NCI-H748 (cell line): ENCODE results near the gene RNF215.

Experiments
- DNase-seq: peaks from one replicate; lab custom pipeline; 2025; ENCODE audit not compliant: unreplicated experiment; lab: John Stamatoyannopoulos, UW

RNF215 gene

GRCh38 chr22:30386960-30387827 is at the start of gene RNF215:
Gene RNF215 (minus strand): TSS chr22:30387411. CDS start chr22:30387313, 98 bp downstream.
- DNase-seq, result peak; percentile 76

DNA sequence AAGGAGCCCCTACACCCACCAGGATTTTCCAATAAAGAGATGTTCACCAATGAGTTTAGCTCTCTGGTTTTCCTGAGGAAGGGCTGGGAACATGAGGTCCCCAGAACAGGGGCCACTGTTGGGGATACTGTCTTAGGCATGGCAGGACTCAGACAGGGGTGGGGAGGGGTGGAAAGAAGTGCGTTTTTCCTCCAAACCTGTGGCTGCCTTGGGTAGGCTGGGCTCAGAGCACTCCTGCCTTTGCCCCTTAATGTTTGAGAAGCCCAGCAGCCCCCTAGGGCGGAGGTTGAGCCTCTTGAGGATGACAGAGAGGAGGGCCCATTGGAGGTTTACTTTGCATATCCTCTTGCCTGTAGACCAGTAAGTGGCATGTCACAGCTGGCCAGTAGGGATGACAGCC is 49.0 kb upstream of the RNF215 start:
- no peak for DNase-seq

- no peak for DNase-seq
These were observed 48.5 kb upstream of the RNF215 start for GRCh38 chr22:30435674-30436126.

DNA sequence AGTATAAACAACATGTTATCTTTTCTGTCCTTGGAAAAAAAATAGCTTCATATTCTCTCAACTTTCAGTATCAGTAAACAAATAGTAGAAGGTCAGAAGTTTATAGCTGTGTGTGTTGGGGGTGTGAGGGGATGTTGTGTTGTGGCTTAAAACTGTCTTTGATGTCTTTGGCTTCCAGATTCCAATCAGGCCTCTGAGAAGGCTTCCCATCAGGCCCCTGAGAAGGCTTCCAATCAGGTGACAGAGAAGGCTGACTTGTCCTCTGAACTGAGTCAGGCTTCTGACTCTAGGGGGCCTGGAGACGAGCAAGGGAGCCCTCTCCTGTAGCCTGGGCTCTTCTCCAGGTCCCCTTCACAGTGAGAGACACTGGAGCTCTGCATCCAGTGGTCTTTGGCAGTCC is 47.6 kb upstream of the RNF215 start:
- no peak for DNase-seq

DNA sequence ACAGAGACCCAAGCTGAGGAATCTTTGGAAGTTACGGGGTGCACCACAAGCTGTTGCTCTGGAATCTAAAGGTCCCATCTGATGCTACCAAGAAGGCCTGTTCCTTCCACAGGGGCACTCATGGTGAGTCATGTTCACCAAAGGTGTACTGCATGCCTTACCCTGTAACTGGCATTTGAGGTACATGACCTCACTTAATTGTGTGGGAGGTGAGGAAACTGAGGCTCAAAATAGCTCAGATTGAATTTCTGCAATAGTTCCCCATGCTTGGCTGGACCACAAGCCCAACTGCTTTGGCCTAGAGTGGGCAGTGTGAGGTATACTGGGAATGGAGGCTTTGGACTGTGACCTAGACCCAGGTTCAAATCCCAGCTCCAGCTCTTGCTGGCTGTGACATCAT is 46.6 kb upstream of the RNF215 start:
- DNase-seq, result no peak

- no peak for DNase-seq
These were observed 46.0 kb upstream of the RNF215 start for GRCh38 chr22:30433227-30433626.

DNA sequence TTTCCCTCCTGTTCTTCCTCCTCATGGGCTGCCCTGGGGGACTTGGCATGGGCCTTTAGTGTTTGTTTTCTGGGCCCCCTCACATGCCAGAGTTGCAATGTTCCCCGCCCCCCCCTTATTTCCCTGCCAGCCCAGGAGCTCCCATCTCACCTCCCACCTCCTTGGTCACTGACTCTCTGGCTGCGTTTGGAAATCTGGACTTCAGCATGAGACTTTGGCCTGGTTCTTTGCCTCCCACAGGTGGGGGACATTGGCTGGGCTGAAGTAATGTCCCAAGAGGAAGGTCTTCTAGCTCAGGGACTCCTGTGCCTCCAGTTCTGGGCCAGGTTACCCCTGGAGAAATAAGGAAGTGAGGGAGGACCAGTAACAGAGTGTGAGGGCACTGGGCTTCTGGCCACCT is 45.3 kb upstream of the RNF215 start:
- DNase-seq, result no peak

DNA sequence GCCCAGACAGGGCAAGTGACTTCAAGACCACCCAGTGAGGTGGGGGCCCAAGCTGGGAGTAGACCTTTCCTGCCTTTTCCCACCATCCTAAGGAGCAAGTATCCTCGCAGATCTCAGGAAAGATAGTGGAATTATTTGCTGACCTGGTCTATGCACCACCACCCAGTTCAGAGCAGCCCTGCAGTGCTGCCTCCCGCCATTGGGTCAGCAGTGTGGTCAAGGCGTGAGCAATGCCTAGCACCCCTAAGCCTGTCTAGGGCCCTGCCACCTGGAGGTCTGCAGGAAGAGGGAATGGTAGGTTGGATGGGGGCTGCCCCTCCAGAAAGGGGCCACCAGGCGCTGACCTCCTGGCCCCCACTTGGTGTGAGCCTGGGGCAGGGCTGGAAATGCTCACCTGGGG is 44.9 kb upstream of the RNF215 start:
- no peak for DNase-seq

DNA sequence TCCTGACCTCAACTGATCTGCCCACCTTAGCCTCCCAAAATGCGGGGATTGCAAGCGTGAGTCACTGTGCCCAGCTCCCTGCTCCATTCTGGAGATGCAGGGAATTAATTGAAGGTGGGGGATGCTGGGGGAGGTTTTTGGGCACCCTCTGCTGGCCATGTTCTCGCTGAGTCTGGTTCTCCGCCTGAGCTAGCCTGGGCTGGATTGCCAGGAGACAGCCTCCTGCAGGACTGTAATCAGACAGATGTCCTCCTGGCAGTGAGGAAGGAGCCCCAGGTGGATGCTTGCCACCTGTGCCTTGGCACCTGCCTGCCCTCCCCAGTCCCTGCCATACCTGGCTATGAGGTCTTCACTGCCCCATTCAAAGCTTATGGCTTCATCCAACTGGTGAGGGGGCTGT is 43.7 kb upstream of the RNF215 start:
- DNase-seq, result no peak

DNA sequence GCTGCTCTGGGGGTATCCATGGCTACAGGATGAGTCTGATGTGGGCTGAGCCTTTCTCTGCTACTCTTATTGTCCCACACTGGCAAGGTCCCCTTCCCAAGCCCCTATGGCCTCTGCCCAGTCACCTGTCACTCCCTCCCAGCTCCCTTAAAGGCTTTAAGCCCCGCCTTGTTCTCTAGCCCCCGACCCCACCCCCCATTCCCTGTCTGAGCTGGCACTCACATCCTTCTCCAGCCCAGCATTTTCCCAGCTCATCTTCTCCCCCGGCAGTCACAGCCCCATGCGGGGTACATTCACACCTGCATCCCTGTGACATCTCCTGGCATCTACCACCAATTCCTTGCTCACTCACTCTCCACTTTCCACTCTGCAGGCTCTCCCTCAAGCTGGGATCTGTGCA is 42.7 kb upstream of the RNF215 start:
- no peak for DNase-seq

GRCh38 chr22:30427871-30428270 is 40.7 kb upstream of the RNF215 start:
- DNase-seq, result no peak

DNA sequence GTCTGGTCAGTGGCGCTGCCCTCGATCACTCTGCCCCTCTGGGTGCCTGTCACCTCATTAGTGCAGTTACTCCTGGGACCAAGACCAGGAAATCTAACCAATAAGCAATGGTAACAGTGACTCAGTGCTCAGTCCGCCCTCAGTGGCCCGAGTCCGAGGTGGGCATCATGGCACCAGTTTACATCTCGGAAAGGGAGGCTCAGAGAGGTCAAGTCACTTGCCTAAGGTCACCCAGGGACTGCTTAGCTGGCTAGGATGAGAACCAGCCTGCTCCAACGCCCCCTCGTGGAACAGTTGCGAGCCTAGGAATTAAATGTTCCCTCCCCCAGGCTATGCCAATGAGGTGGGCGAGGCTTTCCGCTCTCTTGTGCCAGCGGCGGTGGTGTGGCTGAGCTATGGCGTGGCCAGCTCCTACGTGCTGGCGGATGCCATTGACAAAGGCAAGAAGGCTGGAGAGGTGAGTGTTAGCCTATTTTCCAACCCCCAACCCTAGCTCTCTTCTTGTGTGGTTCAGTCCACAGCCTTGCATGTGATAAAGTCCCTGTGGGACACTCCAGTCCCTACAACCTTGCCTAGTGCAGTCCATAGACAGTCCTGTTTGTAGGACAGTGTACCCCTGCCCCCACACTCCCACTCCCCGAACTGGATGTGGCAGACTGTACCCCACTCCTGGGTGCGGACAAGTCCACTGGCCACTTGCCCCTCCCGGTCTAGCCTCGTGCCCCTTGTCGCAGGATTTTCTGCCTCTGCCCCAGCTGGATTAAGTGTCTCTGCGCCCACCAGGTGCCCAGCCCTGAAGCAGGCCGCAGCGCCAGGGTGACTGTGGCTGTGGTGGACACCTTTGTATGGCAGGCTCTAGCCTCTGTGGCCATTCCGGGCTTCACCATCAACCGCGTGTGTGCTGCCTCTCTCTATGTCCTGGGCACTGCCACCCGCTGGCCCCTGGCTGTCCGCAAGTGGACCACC is 39.5 kb upstream of the RNF215 start:
- peak; percentile 85 for DNase-seq

DNA sequence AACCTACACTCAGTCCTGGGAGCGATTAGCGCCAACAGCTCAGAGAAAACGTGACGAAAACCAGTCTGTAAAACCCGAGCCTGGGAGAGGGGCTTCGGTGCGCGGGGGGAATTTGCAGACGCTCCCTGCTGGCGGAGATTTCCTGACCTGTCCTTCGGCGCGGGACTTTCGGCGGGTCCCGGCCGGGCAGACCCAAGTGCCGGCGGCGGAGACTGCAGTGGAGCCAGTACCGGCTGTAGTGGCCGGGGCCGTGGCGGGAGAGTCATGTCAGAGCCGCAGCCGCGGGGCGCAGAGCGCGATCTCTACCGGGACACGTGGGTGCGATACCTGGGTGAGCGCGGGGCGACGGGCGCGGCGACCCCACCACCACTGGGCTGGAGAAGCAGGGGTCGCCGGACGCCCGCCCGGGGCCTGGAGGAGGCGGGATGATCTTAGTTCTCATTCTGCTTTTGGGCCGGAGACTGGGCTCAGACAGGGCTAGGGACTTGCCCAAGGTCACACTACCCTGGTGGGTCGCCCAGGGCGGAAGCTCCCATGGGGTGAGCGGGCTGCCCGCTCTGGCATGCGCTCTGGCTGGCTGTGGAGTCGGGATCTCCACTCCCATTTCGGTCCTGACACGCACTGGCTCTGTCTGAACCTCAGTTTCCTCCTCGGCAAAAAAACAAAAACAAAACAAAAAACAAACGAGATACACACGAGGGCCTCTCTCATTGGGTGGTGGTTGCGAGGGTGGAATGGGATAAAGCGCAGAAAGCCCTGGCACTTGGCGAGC is 38.6 kb upstream of the RNF215 start, which contains the start of gene MTFP1:
Gene MTFP1, plus strand, starts transcription at position 153 of the 772 bp plus-strand sequence. Its CDS starts 112 bp downstream, at position 265.
- peak; percentile 72 for DNase-seq

- DNase-seq, result no peak
These were observed 38.1 kb upstream of the RNF215 start for GRCh38 chr22:30425327-30425615.

DNA sequence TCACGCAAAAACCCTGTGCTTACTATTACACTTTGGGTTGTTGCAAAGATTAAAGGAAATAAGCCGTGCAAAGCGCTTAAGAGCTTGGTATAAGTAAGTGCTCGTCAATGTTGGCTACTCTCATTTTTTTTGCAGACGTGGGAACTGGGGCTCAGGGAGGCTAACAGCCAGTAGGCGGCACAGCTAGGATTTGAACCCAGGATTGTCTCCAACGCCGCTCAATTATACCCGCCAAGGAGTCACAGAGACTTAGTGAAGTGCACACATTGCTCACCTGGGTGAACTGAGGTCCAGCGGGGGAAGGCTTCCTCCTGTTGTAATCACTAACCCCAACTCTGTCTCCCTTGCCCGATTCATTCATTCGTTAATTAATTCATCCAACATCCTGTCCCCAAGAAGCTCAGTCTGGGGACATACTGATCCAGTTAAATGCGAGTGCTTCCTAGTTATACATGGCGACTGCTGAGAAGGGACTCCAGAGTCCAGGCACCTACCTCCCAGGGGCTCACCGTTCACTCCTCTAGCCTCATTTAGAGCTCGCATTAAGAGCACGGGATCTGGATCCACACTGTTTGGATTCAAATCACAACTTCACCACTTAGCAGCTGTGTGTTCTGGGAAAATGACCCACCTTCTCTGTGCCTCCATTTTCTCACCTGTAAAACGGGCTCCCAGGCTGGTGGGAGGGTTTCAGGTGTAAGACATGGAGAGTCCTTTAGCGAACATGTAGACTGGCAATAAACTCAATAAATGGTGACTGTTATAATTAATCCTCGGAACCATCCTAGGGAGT is 37.5 kb upstream of the RNF215 start:
- DNase-seq, result no peak

- DNase-seq, result peak; percentile 98
These were observed 36.8 kb upstream of the RNF215 start for GRCh38 chr22:30423959-30424533.

DNA sequence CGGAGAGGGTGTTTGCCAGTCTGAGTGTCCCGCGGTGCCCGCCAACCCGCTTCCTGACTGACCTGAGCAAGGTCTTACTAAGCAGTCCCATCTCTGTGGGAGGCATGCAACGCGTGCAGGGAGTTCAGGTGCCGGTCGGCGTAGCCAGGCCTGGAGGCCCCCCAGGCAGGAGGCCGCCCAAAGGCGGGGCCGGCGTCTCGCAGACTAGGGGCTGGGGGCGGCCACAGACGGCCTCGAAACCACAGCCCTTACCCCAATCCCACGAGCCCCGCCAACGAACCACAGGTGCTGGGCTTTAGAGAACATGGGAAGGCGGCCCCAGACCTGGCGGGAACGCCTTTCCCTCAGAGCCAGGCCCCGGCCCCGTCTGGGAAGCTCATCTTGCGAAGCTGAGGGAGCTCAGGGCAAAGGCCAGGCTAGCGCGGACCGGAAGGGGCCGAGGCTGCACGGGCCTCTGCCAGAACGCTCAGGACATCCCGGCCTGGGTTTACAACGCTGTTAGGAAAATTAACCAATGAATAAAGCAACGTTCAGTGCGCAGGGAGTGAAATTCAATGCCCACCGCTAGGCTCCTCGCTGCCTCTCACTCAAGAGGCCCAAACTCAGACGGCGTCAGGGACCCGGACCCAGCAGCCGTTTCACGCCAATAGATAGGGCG is 36.2 kb upstream of the RNF215 start:
- DNase-seq, result peak; percentile 78

DNA sequence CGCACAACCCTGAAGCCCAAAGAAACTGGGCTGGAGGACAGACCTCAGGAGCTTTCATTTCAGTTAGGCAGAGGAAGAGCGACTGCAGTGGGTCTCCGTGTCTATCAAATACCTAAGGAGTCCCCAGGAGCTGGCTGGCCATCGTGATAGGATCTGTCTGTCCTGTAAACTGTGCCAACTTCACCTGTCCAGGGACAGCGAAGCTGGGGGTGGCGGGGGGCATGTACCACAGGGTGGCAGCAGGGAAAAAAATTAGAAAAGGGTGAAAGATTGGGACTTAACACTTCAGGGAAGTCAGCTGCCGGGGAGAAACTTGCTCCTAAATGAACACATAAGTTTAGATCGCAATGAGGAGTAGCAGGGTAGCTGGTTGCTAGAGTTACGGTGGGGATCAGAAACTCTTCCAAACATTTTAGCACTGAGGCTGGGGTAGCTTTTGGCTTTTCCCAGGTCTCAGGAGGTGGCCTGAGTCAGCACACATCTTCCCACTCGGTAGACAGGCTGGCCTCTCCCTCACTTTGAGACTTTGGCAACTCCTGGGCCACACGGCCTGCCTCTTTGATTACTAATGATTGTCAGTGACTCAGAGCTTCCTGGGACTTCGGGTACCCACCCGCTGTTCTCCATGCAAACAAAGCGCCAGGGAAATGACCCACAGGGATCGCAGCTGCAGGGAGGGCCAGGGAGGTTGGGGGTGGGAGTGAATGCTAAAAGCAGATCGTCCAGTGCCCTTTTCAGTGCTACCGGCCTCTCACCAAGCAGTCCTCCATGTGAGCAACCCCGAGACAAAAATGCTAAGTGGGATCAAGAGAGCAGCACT is 35.5 kb upstream of the RNF215 start:
- peak; percentile 57 for DNase-seq
